ENCODE results near the gene PKMYT1.

Gene PKMYT1

DNA sequence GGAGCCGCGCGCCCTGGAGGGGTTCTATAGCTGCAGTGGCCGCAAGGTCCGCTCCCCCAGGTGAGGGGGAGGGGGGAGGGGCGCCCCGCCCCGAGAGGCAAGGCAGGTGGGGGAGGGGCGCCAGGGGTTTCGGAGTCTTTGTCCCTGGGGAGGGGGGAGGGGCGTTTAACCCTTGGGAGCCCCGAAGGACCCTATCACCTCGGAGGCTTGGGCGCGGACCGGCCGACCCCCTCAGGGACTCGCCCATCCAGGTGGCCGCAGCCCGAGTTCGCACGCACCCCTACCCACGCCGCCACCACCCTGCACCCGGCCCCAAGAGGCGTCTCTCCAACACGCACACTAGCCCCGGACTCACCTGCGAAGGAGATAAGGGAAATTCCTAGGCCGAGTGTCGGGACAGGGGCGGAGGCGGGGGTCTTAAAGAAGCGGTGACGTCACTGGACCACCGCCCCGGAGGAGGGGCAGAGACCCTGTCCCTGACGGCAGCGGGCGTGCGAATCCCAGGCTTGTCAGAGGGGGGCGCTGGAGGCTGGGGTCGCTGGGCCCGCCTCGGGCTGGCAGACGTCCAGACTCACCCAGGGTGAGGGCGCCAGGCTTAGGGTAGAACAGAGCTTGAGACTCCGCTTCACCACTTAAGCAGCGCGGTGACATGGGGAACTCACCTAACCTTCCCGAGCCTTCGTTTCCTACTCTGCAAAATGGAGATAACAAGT is 37.7 kb upstream of the PKMYT1 start, which contains the start of gene CLDN6:
Gene CLDN6 (minus strand): TSS at position 390 of the 713 bp plus-strand sequence. CDS start 2,162 bp downstream, outside the sequence.
- DNase-seq: no peak

DNA sequence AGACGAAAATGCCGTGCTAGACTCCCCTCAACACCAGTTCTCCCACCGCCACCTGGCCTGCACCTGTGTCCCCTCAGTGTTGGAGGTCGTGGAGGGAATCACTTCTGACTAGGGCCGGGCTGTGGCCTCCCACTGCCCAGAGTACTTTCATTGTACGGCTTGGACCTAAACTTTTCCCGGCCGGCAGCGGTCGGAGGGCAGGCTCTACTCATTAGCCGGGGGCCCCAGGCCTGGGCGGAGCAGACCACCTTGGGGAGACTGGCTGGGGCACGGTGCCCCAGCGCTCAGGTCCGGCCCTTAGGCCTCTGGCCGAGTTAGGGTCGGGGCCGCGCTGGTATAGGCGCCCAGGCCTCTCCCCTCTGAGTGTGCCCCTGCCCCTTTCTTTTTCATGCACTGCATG is 37.1 kb upstream of the PKMYT1 start:
- DNase-seq: no peak

DNA sequence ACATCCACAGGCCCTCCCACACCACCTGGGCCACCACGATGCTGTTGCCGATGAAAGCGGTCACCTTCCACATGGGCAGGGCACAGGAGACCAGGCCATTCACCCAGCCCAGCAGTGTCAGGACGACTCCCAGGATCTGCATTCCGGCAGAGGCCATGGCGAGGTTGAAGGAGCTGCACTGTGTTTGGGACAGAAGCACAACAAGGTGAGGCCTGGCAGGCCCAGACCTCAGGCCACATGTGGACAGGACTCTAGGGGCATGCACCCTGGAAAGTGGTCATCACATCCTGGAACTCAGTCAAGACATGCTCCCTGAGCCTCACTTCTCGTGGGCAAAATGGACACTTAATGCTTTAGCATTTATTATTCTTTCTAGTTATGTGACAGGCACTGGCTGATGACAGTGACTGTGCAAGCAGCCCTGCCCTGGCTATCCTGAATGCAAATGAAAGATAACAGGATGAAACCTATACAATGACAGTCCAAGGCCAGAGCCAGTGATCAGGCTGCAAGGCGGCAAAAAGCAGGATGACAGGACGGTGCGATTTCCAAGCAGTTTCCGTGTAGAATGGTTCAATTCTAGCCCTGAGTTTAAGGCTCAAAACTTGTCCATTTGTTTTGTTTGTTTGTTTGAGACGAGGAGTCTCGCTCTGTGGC is 35.7 kb upstream of the PKMYT1 start:
- no peak for DNase-seq

DNA sequence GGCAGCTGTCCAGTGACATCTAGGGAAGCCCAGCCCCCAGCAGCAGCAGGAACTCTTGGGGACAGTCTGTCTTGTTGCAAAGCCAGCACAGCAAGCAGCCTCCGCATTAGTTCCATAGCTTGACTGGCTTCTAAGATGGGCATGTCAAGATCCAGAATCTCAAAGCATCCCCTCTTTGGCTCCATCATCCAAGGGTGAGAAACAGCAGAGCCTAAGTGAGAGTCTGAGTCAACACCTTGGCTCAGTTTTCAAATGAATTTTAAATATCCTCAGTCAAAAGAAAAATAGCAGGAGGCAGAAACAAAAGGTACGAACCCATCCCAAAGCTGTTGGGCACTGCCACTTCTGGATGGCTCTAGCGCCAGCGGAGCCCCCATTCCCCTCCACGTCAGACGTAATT is 34.7 kb upstream of the PKMYT1 start:
- DNase-seq: no peak

DNA sequence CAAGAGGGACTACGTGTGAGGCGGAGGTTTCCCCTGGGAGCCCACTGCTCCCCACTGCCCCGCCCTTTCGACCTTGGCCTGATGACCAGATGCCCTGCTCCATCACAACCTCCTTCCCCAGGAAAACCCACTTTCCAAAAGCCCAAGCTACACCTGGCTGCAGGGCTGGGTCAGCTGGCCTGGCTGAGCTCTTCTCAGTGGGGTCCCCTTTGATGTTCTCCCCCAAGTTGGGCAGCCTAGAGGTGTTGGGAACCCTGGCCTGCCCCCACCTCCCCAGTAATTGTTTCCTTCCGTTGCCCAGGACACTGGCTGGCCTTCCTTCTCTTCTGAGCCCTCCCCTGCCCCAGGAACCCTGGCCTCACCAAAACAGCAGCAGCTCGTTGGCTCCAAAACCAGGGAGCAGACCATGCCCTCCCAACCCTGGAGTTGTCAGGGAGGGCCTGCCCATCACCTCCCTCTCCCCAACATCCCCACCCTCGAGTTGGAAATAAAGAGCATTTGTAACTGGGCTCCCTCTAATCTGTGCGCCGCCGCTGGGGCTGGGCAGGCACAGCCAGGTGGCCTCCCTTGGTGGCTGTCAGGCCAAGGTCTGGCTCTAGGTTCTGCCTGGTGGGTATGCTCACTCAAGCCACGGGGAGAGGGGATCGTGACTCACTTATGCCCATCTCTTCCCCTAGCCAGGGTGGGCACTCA is 33.9 kb upstream of the PKMYT1 start:
- no peak for DNase-seq

DNA sequence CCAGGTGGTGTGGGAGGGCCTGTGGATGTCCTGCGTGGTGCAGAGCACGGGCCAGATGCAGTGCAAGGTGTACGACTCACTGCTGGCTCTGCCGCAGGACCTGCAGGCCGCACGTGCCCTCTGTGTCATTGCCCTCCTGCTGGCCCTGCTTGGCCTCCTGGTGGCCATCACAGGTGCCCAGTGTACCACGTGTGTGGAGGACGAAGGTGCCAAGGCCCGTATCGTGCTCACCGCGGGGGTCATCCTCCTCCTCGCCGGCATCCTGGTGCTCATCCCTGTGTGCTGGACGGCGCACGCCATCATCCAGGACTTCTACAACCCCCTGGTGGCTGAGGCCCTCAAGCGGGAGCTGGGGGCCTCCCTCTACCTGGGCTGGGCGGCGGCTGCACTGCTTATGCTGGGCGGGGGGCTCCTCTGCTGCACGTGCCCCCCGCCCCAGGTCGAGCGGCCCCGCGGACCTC is 33.3 kb upstream of the PKMYT1 start:
- DNase-seq: peak; percentile 26

DNA sequence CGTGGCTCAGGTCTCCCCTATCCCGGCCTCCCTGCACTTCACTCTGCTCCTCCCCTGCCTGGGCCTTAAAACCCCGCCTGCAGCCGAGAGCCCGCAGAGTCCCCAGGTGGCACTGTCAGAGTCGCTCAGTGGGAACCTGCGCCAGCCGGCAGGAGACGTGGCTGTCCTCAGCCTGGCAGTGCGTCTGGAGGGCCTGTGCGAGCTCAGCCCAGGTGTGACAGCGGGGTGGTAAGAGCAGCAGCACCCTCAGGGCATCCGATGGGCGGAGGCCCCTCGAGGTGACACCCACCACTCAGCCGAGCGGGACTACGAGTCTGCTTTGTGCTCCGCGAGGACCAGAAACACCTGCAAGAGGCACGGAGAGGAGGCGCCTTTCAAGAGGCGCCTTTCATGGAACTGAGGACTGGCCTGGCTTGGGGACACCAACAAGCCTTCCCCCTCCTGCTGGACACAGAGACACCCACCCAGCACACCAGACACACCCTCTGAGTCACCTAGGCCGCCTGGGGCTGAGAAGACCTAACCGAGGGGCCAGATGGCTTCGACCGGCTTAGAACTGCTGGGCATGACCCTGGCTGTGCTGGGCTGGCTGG is 32.7 kb upstream of the PKMYT1 start, which contains the start of gene CLDN9:
Gene CLDN9 (plus strand): TSS at position 96 of the 593 bp plus-strand sequence. CDS start 440 bp downstream, at position 536.
- peak; percentile 81 for DNase-seq

DNA sequence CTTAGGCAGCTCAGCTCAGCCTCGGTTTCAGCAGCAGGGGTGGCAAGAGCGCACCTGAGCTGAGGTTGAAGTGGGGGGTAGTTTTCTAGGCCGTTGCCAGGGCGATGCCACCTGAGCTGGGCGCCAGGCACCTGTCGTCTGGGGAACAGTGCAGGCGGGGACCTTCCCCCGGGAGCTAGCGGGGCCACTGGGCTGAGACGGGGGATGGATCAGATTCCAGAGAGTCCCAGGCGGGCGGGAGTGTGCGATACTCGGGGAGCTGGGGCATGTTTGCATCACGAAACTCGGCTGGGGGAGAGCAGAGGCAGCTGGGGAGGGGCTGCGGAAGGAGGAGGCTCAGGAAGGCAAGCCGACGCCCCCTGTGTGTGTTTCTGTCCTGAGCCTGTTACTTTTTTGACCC is 32.0 kb upstream of the PKMYT1 start:
- peak; percentile 80 for DNase-seq

DNA sequence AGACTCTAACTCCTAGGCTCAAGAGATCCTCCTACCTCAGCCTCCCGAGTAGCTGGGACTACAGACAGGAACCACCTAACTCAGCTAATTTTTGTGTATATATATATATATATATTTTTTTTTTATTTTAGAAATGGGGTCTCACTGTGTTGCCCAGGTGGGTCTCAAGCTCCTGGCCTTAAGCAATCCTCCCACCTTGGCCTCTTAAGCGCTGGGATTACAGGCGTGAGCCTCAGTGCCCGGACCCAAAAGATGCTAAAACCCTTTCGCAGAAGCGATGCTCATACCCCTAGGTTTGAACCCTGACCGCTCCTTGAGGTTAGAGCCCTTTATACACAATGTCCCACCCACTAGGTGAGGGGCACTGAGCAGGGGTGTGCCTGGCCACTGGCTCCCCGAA is 30.3 kb upstream of the PKMYT1 start:
- DNase-seq: no peak

DNA sequence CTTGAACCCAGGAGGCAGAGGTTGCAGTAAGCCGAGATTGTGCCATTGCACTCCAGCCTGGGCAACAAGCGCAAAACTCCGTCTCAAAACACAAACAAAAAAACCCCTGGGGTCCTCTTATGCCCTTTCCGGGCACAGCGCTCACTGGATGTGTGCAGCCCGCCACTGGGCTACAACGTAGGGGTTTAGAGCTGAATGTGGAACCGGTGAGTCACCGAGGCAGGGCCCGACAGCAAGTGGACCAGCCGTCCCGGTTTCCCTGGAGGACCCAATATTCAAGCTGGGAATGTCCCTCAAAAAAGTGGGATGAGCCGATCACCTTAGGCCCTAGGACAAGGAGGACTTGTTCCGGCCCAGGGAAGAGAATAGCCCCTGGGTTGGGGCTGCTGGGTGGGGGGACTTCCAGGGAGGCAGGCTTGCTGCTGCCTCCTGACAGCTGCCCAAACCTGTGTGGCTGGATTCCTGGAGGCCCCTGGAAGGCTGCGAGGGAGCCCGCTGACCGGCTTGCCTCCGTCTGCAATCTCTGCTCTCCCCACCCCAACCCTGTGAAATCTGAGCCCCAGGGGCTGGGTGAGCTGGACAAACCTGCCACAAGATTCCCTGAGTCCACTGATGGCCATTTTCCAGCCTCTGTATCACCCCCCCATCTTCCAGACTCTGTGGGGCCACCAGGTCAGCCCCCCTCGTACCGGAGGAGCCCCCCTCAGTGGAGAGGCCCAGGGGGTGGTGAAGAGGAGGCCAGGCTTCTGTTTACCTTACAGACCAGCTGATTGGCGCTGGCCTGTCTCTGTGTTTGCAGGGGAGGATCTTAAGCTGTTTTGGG is 29.5 kb upstream of the PKMYT1 start:
- DNase-seq: peak; percentile 69

DNA sequence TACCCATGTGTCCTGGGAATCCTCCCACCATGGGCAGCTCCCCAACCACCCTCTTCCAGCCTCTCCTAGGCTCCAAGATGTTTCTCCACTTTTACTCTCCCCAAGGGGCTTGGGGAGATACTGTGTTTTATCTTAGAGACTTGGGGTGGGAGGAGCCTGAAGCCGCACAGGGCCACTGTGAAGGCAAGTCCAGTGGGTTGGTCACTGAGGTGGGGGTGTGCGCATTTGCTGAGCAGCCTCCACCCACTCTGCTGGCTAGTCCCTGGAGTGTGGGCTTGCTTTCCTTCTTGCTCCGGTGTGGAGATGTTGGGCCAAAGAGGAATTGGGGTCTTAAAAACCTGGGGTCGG is 28.4 kb upstream of the PKMYT1 start:
- DNase-seq: no peak

DNA sequence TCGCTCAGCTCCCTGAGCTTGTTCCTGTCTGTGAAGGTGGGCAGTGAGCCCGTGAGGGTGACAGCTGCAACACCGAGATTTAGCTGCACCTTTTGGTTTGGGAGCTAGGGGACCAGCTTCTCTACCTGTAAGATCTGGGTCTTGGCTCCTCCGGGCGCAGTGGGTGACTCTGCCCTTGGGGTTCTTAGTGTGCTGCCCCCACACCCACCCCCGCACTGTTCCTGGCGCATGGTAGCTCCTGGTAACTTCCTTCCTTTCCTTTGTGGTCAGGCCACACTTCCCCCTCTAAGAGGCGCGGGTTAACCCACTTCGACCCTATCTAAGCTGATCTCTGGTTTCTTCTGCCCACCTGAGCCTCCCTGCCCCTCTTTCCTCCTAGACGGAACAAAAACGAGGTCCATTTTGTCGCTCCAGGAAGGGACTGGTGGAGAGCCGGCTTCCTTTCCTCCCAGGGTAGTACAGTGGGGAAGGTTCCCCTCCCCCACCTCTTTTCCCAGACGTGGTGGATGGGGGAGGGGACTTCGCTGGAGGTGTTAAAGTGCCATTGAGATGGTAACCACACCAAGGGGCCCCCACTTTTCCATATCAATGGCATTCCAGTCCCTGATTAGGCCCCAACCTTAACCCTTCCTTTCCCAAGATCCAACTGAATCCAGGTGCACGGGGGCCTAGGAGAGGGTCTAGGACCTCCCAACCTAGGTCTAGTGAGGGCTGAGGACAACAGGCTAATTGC is 27.9 kb upstream of the PKMYT1 start:
- no peak for DNase-seq

DNA sequence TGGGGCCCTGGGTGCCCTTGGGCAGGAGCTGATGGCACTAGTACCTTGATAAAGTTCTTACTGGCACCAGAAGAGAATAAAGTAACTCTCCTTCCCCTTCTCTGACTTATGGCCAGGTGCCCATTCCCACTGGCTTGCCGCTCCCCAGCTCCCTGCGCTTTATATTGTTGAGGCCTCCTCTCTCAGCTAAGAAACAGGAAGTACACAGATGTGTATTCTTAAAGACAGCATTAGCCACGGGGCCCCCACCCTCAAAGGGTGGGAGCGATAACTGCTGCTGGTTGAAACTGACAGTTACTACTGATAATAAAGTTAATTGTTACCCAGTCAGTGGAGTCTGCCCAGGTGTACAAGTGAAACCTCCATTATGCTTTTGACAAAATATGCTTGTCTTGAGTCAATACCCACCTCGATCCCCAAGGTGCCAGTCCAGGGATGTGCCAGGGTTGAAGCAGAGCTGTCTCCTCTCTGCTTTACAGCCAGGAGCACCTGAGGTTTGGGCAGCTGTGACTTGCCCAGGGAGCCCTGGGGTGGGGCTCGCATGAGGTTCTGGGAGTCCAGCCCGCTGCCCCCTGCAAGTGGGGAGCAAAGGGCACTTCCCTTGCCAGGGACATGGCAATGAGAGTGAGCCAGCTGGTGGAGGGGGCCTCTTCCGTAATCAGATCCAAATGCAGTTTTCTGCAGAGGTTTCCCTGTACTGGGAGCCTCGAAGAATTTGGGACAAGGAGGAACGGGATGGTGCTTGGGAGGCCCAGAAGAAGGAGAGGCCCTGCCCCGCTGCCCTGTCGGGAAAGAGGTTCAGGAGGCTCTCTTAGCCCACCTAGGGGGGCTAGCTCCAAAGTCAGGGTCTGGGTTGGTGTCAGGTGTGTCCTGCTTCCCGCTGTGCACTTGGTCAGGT is 27.1 kb upstream of the PKMYT1 start:
- DNase-seq: no peak

DNA sequence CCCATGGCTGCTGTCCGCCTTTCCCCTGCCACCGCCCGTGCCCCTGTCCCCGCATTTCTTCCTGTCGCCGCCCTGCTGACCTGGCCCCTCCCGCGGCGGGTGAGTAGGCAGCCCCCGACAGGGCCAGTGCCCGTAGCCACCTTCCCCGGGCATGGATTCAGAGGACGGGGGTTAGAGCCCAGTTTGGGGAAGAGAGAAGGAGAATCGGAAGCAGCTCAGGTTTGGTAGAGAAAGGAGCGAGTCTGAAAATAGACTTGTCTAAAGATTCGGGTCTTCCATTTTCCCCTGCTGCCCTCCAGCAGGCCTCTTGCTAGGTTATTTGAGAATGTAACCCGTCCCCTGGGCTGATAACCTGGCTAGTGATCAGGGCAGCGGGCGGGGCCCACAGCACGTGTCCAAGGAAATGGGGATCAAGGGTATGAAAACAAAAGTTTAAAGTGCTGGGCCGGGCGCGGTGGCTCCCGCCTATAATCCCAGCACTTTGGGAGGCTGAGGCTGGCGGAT is 24.6 kb upstream of the PKMYT1 start:
- DNase-seq: peak; percentile 67

DNA sequence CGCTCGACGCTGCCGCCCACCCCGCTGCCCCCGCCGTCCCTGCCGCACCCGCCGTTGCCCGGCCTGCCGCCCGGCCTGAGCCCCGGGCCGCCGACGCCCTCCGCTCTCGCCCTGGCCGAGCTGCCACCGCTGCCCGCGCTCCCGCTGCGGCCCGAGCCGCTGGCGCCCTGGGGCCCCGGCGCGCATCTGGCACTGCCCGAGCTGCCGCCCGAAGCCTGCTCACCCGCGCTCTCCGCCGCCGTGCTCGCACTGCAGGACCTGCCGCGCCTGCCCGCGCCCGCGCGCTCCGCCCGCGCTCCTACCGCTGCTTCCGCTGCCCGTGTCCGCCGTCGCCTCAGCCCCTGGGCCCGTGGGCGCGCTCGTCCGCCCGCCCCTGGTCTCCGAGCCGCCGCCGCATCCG is 24.1 kb upstream of the PKMYT1 start:
- DNase-seq: peak; percentile 72

DNA sequence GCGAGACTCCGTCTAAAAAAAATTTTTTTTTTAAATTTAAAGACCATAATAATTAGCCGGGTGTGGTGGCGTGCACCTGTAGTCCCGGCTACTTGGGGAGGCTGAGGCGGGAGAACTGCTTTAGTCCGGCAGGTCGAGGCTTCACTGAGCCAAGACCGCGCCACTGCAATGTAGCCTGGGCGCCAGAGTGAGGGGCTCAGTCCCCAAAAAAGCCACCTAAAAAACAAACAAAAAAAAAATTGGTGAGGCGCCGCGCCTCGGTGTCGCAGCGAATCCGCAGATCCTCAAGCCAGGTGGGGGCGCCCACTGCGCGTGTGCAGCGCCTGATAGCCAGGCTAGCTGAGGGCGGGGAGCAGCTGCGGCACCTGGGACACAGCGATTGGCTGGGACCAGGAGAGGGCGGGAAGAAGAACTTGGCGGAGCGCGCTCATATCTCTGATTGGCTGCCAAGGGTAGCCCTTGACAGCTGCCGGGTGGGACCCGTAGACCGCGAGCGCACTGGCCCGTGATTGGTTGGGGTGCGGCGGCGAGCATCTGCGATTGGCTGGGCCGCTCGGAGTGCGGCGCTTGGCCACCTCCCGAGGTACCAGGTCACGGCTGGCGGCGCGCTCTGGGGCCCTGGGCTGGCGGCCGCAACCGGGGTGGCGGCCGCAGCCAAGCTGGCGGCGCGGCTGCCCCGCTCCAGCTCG is 23.5 kb upstream of the PKMYT1 start:
- peak; percentile 98 for DNase-seq

DNA sequence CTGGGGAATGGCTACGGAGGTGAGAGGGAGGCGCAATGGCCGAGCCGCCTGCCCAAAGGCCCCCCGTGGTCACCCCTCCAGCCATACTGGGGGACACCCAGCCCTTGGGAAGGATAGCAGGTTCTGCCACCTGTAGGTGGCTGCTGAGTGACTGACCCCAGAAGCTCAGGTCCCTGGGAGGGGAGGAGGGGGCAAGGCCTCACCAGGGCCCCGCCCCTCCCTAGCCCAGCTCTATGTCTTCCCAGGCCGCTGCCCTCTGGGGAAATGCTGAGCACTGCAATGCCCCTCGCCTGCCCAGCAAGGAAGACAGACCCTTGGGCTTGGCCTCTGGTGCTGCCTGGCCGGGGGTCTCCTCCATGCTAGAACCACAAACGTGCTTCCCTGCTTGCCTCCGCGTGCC is 21.1 kb upstream of the PKMYT1 start:
- no peak for DNase-seq

DNA sequence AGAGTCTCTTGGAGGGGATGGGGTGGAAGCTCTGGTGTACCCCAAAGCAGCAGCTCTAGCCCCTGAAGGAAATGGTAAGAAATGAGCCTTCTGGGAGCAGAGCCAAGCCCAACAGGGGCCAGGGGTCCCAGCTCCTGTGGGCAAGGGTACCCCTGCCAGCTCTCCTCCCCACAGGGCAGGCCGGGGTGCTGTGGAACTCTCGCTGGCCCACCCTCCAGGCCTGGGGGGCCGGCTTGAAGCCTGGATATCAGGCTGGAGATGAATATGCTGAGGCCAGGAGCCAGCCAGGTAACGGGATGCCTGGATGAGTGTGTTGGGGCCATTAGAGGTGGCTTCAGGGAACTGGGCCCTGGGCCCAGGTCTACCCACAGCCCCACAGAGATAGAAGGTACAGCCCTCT is 20.3 kb upstream of the PKMYT1 start:
- DNase-seq: no peak

DNA sequence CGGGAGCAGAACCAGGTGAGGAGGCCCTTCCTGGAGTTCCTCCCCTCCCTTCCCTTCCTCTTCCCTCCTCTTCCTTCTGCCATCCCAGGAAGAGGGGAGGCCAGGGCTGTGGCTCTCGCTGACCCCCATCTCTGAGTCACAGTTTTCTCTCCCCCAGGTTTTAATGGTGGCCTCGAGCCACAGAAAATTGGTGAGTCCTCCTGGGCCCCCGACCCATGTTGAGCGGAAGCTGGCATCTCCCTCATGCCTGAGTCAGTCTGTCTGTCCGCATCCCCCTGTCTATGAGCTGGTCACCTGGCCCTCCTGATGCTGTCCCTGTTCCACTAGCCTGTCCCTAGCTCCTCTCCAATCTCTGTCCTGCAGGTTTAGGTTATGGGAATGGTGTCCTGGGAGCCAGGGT is 19.7 kb upstream of the PKMYT1 start:
- DNase-seq: no peak

DNA sequence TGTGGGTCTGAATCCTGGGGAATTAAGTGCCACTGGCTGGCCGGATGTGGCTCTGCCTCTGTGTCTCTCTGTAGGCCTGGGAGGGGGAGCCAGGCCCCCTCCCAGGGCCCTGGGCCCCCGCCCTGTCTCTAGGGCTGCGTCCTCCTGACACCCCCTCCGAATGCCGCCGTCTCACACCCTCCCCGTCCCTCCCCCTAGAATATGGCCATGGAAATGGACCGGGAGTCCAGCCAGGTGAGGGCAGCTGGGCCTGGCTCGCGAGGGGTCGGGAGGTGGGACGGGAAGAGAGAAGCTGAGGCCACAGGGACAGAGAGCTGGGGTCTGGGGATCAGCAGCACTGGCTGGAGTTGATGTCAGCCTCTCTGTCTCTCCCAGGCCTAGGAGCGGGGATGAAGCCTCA is 16.1 kb upstream of the PKMYT1 start:
- no peak for DNase-seq
